HPDE6-E6E7 (cell line): Measurements from ENCODE around the gene RBM8A.

Experiments used
- DNase-seq: peaks from one replicate; pipeline ENCODE4 v3.0.0; 2011; ENCODE audit warnings: missing footprints; ENCODE audit errors: extremely low spot score

Gene RBM8A

GRCh38 chr1:145918144-145918991 is 8.9 kb downstream of the RBM8A start, which contains the start of gene PEX11B:
TSS of gene PEX11B (minus strand) at chr1:145918717. CDS start at chr1:145918688, 29 bp downstream.
- peak; percentile 81 for DNase-seq

DNA sequence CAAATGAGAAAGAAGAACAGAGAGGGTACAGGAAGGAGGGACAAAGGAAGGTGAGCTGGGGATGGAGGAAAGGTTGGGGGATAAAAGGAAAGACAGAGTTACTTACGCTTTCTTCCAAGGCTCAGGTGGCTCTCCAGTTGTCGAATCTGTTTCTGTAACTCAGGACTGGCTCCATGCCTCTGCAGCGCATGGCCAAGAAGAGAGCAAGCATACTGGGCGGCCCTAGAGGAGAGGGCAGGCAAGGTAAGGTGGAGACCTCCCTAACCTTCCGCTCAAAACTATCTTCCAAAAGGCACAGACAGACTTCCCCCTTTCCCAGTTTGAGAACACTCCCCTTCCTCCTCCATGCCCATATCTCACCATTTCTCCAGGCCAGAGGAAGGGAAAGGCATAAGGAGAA is 9.7 kb downstream of the RBM8A start:
- no peak for DNase-seq

- DNase-seq, result no peak
Measured at GRCh38 chr1:145916745-145917144, 10.5 kb downstream of the RBM8A start.

GRCh38 chr1:145912128-145912641 is 15.1 kb downstream of the RBM8A start:
- DNase-seq, result no peak

GRCh38 chr1:145908653-145909052 is 18.6 kb downstream of the RBM8A start:
- DNase-seq, result no peak

DNA sequence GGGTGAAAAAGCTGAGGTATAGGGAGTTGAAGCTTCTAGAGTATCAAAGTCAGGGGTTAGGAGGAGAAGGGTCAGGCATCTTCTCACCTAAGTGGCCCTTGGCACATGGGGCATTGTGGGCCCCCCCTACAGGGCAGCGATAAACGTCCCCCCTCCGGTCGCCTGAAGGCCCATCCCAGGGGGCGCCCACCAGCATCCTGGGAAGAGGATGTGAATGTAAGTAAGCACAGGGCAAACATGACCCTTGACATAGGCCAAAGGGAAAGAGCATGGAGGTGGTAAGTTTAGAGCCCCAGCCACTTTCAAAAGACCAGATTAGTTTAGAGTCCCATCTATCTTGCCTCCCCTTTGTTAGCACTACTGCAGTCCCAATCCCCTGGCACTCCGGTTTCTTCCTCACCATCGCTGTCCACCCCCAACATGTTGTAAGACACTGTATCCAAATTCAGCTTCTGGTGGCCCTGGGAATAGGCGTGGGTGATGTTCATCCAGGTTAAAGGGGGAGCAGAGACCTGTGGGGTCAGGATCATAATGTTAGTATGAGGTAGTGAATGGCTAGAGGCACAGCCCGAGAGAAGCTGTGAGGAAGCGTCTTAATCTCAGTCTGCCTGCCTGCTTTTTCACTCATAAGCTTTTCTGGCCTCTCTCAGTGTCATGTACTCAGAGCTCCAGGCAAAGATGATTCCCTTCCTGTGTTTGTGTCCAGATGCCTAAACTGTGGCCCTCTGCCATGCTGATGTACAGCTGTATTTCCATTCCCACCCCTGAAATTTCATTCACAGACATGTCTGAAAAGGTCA is 20.1 kb downstream of the RBM8A start:
- DNase-seq, result no peak

- DNase-seq, result no peak
Measured at GRCh38 chr1:145901312-145902021, 25.8 kb downstream of the RBM8A start.

GRCh38 chr1:145898756-145899155 is 28.5 kb downstream of the RBM8A start:
- no peak for DNase-seq

- DNase-seq, result no peak
Measured at GRCh38 chr1:145897969-145898368, 29.3 kb downstream of the RBM8A start.

DNA sequence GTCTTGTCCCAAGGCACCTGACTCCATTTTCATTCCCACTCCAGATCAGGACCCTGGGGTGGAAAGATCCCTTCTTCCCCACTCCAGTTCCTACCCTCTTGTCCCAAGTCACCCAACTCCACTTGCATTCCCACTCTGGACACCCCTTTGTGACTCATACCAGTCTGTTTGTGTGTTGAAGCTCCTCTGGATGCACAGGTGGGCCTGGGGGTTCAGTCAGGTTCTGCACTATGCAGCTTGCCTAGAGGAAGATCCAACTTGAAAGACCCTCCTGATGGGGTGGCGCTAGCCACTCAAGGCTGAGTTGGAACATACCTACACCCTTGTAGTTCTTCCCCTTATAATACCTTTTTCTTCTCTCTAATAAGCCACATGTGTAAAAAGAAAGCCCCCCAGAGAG is 31.8 kb downstream of the RBM8A start:
- no peak for DNase-seq

DNA sequence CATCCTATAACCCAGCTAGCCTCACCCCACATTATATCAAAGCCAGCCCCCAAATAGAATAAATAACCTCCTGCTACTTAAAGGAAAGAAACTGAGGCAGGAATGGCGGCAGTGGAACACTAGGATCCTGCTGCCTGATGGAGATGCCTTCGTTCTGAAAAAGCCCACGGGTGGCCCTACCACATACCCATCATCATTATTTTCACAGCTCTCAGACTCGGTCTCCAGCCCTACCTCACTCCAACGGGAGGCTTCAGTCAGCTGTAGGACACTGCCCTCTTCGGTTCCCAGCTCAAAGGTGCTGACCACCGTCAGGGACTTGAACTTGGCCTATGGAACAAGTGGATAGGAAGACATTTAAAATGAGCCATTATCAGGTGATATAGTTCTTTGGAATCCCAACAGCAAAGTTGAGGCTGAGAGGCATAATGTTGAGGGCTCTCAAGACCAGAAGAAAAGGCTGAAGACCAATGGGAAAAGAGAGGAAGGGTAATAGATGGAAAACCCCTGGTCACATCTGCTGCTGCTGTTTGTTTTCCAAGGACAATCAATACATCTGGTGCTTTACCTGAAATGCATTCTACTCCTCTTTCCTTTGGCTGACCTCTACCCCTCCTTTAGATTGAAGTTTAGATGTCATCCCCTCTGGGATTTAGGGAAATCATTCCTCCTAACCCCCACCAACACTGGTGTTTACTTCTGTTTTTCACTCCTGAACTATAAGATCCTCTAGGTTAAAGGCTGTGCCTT is 33.8 kb downstream of the RBM8A start:
- DNase-seq, result no peak

- DNase-seq, result no peak
Measured at GRCh38 chr1:145892486-145893087, 34.7 kb downstream of the RBM8A start.

DNA sequence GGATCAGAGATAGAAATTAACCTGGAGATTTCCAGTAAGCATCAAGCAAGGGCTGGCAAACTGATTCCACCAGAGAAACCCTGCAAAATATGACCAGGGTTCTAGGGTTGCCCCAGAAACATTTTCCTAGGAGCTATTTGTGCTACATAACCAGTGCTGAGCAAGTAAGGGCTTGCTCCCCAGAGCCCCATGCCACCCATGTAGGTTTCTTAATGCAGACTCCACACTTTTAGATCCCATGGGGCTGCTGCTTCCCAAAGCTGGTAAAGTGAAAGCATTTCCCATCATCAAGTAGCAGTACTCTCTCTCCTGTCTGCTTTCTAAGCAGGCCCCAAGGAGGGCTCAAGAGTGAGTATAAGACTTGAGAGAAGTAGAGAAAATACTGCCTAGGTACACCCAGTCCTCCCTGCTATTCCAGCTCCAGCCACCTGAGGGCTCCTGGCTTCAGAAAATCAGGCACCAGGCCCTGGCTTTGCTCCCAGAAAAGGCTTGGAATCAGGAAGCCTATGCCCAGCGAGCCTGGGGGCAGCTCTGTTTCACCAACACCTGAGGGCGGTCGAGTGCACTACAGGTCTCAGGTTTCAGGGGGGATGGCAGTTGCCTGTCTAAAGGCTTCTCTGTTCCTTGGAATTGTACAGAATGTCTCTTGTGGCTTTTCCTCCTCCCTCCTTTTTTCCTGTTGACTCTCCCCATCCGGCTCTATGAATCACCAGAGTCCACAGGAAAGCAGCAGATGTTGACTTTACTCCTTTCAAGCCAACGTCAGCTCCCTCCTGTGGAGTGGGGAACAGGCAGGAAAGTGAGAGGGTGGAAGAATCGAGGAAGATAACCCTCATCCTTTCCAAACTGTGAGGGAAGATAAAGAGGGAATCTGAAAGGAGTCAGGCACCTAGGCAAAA is 35.4 kb downstream of the RBM8A start:
- DNase-seq, result peak; percentile 99

- DNase-seq, result peak; percentile 29
Measured at GRCh38 chr1:145891143-145891542, 36.1 kb downstream of the RBM8A start.

DNA sequence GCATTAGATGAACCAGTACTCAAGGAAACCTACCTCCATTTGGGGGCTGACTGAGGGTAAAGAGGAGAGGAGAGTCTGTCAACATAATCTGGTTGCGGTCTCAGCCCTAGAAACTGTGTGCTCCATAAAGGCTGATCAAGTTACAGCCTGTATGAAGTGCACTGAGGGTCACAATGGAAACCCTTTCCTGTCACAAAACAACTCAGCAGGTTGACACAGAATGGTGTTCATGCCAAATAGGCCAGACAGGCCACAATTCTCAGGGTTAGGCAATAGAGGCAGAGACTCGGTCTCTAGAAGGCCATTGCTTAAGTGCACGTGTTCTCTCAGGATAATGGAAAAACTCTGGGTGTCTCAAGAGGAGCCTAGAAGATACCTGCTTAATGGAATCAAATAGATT is 37.6 kb downstream of the RBM8A start:
- no peak for DNase-seq

DNA sequence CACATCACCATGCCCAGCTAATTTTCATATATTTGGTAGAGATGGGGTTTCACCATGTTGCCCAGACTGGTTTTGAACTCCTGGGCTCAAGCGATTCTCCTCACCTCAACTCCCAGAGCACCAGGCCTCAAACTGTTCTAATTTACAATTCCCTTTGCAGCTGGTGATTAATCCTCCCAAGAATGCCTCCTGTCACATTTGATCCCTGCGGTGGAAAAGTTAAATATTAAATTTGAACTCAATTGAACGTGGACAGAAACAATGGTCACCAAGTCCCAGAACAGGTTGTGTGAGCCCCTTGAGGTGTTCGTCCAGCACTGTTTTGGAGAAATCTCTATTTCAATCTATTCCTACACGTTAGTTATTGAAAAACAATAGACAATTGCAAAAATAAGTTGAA is 39.7 kb downstream of the RBM8A start:
- no peak for DNase-seq

- no peak for DNase-seq
Measured at GRCh38 chr1:145886816-145887215, 40.5 kb downstream of the RBM8A start.

- DNase-seq, result no peak
Measured at GRCh38 chr1:145886390-145886789, 40.9 kb downstream of the RBM8A start.

DNA sequence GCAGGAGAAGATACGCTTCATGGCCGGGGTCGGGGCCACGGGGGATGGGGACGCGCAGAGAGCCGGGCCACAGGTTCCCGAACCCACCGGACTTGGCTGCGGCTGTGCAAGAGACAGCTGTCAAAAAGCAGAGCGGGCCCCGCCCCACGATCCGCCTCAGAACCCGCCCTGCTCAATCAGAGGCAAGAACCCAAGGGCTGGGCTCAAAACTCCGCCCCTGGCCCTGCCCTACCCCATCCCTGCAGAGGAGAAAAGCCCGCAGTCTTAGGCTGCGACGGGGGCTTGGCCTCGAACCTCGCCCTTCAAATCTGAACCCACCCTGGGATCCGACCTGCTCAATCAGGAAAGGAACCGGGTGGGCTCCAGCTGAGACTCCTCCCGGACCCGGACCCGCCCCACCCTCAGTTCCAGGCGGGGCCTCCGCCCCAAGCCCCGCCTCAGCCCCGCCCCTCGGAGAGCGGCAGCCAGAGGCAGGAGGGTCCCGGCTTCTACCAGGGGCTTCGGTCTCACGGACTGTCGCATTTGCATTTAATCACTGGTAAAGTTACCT is 41.5 kb downstream of the RBM8A start, which contains the start of gene ANKRD35:
Gene ANKRD35, minus strand, starts transcription at position 129 of the 550 bp plus-strand sequence. Its CDS starts 108 bp downstream, at position 21.
- peak; percentile 97 for DNase-seq
